Measurements from ENCODE around the gene FMN2. TPM values are rescaled to one million over a fixed set of nuclear protein-coding genes. Genes with fewer than 3 reads are reported as not detected.

The FMN2 gene
- total RNA-seq, 1 donor, result 34.5 TPM

GRCh38 chr1:240212556-240212955, 120.9 kb downstream of the FMN2 start:
- DNase-seq (ENCODE audit: low read depth), result no peak
- H3K4me3 ChIP-seq (ENCODE audit: low read depth, low read length), result no peak overlapping the region
- TF ChIP-seq CTCF (IDR thresholded peaks at IDR 0.05; ENCODE audit: insufficient read depth, low read length), result no peak

- H3K4me3 ChIP-seq (ENCODE audit: low read depth, low read length), result no peak overlapping the region
- no peak for TF ChIP-seq CTCF (IDR thresholded peaks at IDR 0.05; ENCODE audit: insufficient read depth, low read length)
- peak; percentile 34 for DNase-seq (ENCODE audit: low read depth)
Measured at GRCh38 chr1:240217403-240217802, 125.7 kb downstream of the FMN2 start.

GRCh38 chr1:240219104-240219503, 127.4 kb downstream of the FMN2 start:
- DNase-seq (ENCODE audit: low read depth), result no peak
- no peak overlapping the region for H3K4me3 ChIP-seq (ENCODE audit: low read depth, low read length)
- no peak for TF ChIP-seq CTCF (IDR thresholded peaks at IDR 0.05; ENCODE audit: insufficient read depth, low read length)

- TF ChIP-seq CTCF (IDR thresholded peaks at IDR 0.05; ENCODE audit: insufficient read depth, low read length), result no peak
- no peak overlapping the region for H3K4me3 ChIP-seq (ENCODE audit: low read depth, low read length)
Measured at GRCh38 chr1:240226102-240226501, 134.4 kb downstream of the FMN2 start.

DNA sequence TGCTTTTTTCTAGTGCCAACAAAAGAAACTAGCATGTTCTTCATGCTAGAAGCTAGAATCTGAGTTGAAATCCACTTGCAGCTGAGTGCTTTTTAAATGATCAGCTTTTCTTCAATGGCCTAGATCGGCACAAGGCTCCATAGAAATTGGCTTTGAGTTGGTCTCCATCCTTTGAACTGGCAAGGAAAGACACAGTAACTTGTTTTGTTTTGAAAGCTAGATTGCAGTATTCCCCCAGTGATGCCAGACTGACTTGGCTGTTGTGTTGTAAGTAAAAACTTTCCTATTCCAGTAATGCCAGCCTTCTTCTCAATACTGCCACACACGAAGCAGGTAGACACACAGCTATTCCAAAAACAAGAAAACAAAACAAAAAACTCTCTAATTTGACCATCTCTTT, 139.1 kb downstream of the FMN2 start:
- no peak for TF ChIP-seq CTCF (IDR thresholded peaks at IDR 0.05; ENCODE audit: insufficient read depth, low read length)
- DNase-seq (ENCODE audit: low read depth), result no peak
- H3K4me3 ChIP-seq (ENCODE audit: low read depth, low read length), result no peak overlapping the region

More at GRCh38 chr1:240226102-240226501, 134.4 kb downstream of the FMN2 start:
- no peak for DNase-seq (ENCODE audit: low read depth)

GRCh38 chr1:240232530-240232929, 140.8 kb downstream of the FMN2 start:
- TF ChIP-seq CTCF (IDR thresholded peaks at IDR 0.05; ENCODE audit: insufficient read depth, low read length), result no peak
- no peak overlapping the region for H3K4me3 ChIP-seq (ENCODE audit: low read depth, low read length)
- DNase-seq (ENCODE audit: low read depth), result peak; percentile 16

DNA sequence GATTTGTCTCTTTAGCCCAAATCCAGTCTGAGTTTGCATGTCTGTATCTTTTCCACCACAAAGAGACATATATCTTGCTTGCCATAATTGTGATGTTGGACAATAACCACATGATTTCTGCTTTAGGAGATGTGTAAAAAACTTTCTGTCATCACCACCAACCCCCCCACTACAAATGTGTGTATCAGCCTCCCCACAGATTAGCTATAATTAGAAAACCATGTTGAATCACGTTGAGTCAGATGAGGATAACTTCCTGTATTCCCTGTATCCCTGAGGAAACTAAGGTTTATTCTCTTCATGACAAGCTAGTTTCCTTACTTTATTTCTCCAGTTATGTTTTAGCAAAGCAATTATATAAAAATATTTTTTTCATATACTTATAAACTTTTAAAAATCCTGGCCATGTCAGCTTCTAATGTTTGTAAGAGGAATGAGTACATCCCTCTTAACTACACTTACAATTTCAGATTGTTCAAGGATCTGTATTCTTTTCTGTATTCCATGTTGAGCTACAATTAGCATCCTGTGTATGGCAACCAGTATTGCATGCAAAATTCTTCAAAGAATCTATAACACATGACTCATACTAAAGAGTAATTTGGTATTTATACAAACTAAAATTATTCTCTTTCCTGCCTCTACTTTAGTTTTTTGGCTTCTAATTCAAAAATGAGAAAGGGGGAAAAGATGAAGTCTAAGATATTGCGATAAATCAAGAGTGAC, 143.0 kb downstream of the FMN2 start:
- no peak overlapping the region for H3K4me3 ChIP-seq (ENCODE audit: low read depth, low read length)
- no peak for TF ChIP-seq CTCF (IDR thresholded peaks at IDR 0.05; ENCODE audit: insufficient read depth, low read length)
- peak; percentile 82 for DNase-seq (ENCODE audit: low read depth)
